ENCODE data around the gene SFXN5. TPM values are rescaled to one million over a fixed set of nuclear protein-coding genes. Genes with fewer than 3 reads are reported as not detected.

Gene SFXN5
- total RNA-seq, 1 donor from 2014 or later: 9.8 TPM

DNA sequence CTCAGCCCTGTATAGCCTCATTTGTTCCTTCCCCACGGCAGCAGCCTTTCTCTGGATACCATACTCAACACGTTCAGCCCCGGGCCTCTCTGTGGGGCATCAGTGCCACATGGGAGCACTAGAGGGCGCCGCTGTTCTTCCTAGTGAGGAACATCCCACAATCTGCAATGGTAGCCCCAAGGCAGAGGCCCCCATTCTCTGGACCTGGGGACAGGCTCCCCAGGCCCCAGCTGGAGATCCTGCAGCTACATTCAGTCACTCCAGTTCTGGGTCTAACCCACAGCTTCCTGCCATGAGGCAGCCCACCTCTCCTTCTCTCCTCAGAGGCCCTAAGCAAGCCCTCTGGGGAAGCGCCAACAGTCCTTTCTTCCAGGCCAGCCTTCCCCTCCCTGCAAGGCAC is 14.2 kb upstream of the SFXN5 start:
- peaks cover 51% of the 10 kb centered on the region for H3K4me1 ChIP-seq
- H3K27ac ChIP-seq: no peak overlapping the region
- H3K9me3 ChIP-seq: no peaks in the 10 kb centered on the region
- peaks cover 0 to 8% of the 10 kb centered on the region in 2 donors for H3K36me3 ChIP-seq
- H3K4me3 ChIP-seq: no peak overlapping the region
- TF ChIP-seq POLR2A (IDR thresholded peaks at IDR 0.05): no peak
- TF ChIP-seq, protein P1, sequence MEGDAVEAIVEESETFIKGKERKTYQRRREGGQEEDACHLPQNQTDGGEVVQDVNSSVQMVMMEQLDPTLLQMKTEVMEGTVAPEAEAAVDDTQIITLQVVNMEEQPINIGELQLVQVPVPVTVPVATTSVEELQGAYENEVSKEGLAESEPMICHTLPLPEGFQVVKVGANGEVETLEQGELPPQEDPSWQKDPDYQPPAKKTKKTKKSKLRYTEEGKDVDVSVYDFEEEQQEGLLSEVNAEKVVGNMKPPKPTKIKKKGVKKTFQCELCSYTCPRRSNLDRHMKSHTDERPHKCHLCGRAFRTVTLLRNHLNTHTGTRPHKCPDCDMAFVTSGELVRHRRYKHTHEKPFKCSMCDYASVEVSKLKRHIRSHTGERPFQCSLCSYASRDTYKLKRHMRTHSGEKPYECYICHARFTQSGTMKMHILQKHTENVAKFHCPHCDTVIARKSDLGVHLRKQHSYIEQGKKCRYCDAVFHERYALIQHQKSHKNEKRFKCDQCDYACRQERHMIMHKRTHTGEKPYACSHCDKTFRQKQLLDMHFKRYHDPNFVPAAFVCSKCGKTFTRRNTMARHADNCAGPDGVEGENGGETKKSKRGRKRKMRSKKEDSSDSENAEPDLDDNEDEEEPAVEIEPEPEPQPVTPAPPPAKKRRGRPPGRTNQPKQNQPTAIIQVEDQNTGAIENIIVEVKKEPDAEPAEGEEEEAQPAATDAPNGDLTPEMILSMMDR (IDR thresholded peaks at IDR 0.05): peak; percentile 51 to 85 (median 77)
- intact Hi-C loops (cut with DNase I): no loop called here
- no peak for DNase-seq (ENCODE audit: extremely low spot score in 2 of 2)
- H3K27me3 ChIP-seq: no peaks in the 10 kb centered on the region

DNA sequence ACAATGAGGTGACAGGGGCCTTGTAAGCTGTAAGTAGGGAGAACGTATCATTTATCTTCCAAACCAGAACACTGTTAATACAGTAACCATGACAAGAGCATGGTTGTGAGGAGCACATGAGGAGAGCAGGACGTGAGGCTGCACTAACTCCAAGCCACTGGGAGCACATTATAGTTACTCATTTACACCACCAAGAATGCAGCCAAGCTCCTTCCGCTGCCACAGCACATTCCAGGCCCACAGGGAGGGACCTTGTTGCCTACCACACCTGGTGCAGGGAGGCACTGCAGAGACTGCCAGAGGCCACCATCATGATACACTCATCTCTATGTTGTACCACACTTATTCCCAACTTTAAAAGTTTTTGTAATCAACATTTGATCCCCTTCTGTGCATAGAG is 13.5 kb upstream of the SFXN5 start:
- TF ChIP-seq POLR2AphosphoS5 (IDR thresholded peaks at IDR 0.05; ENCODE audit: insufficient read depth in 1 of 2, low read depth in 1 of 2) (no peak), POLR2A (IDR thresholded peaks at IDR 0.05) (no peak)
- TF ChIP-seq, protein P1 (IDR thresholded peaks at IDR 0.05): no peak
- intact Hi-C loops (cut with DNase I): loop anchor here (5.0 kb wide), 1 partner anchor 72 kb away; no protein-coding TSS in a partner anchor
- H3K36me3 ChIP-seq: peaks cover 0 to 15% of the 10 kb centered on the region in 2 donors

DNA sequence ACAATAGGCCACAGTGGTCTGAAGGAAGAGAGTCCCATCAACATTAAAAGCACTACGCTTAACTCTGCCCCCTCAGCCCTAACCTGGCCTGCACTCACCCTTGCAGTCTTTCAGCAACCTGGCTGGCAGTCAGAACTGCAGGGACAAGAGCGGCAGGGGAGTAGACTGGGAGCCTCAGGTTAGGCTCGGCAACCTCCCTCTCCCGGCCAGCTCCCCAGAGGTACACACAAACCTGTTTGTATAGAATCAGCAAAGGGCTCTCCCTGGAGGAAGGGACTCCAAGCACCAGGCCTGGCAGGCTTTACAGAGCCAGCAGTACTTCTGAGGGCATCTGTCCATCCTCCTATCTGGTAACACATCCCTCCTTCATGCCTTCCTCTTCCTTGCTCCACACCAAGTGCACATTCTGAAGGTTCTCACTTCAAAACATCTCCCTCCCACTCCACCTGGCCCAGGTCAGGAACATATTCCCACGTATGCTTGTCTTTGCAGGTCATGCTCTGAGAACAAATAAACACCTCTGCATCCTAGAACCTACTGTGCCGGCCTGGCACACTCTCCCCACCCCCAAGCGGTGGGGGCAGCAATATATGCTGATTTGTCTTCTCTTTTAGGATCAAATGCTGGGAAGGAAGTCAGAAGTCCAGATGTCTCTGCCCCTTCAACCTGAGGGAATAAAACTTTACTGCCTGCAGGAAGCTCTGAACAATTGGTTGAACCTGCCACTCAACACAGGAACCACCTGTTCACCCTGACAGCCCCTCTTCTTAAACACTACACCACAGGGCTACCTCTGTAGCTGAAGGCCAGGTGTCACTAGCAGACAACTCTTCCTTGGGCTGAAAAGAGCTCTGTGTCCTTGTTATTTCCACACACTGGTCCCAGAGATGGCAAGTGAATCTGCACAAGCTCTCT is 12.6 kb upstream of the SFXN5 start:
- TF ChIP-seq POLR2AphosphoS5 (IDR thresholded peaks at IDR 0.05; ENCODE audit: insufficient read depth in 1 of 2, low read depth in 1 of 2) (no peak), POLR2A (IDR thresholded peaks at IDR 0.05) (no peak)
- TF ChIP-seq, protein P1 (IDR thresholded peaks at IDR 0.05): no peak
- peaks cover 0 to 17% of the 10 kb centered on the region in 2 donors for H3K36me3 ChIP-seq
- no peaks in the 10 kb centered on the region for H3K27me3 ChIP-seq
- peaks cover 39% of the 10 kb centered on the region for H3K4me1 ChIP-seq
- H3K27ac ChIP-seq: no peak overlapping the region
- no peak for DNase-seq (ENCODE audit: extremely low spot score in 2 of 2)
- H3K4me3 ChIP-seq: no peak overlapping the region
- no peaks in the 10 kb centered on the region for H3K9me3 ChIP-seq
- intact Hi-C loops (cut with DNase I): loop anchor here (5.0 kb wide), 1 partner anchor 73 kb away; no protein-coding TSS in a partner anchor

More for the DNA sequence above, 13.5 kb upstream of the SFXN5 start:
- H3K4me3 ChIP-seq: no peak overlapping the region
- H3K27me3 ChIP-seq: no peaks in the 10 kb centered on the region
- no peak for DNase-seq (ENCODE audit: extremely low spot score in 2 of 2)
- no peaks in the 10 kb centered on the region for H3K9me3 ChIP-seq
- H3K4me1 ChIP-seq: peaks cover 48% of the 10 kb centered on the region
- H3K27ac ChIP-seq: no peak overlapping the region

DNA sequence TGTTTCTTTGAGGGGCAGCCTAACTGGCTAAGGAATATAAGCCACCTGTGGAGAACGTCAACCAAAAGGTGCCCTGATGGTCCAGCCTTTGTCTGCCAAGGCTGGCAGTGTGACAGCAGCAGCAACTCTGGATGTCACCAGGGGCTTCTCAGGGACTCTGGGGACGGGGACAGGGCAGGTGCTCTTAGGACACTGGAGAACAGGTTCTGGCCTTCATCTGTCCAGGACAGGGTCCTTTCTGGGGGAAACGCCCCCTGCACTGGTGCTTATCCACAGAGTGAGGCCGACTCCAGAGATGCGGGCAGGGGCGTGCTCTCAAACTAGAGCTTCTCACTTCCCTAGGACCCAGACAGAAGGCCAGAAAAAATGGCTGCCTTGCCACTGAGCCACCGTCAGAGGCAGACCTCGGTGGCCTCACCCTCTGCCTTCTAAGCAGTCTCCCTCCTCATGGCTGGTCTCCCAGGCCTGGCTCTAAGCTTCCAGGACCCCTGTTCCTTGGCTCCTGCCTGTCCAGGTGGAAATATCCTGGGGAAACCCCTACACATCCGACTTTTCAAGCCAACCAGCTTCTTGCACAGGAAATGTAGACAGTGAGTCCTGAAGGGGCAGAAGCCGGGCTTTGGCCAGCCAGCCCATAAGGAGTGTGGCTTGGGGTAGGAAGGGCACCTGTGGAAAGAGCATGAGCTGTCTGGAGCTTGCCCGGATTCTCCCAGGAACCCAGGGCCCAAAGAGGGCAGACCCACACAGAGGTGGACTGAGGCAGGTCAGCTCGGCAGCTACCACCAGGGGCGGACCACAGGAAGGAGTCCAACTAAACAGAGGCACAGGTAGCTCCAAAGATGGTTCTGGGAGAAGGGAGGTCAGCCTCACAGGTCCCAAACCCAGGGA is 11.3 kb upstream of the SFXN5 start:
- Histone ChIP-seq H3K27ac (no peak overlapping the region), H3K4me3 (no peak overlapping the region), H3K4me1 (peaks cover 26% of the 10 kb centered on the region), H3K9me3 (no peaks in the 10 kb centered on the region), H3K27me3 (no peaks in the 10 kb centered on the region), H3K36me3 (peaks cover 0 to 9% of the 10 kb centered on the region in 2 donors)
- TF ChIP-seq, protein P1 (IDR thresholded peaks at IDR 0.05): no peak
- TF ChIP-seq POLR2AphosphoS5 (IDR thresholded peaks at IDR 0.05; ENCODE audit: insufficient read depth in 1 of 2, low read depth in 1 of 2) (no peak), POLR2A (IDR thresholded peaks at IDR 0.05) (no peak)
- intact Hi-C loops (cut with DNase I): loop anchor here (5.0 kb wide), 1 partner anchor 75 kb away; no protein-coding TSS in a partner anchor
- no peak for DNase-seq (ENCODE audit: extremely low spot score in 2 of 2)

Measured in vagina (tissue), 2 donors.